ENCODE results near the gene CEACAM8. TPM values are rescaled to one million over a fixed set of nuclear protein-coding genes. Genes with fewer than 3 reads are reported as not detected.

The CEACAM8 gene
- total RNA-seq, 1 experiment from 2014 or later, result not detected

Other genes starting within 250 kb of the CEACAM8 start
- gene CNFN, start 204.6 kb downstream of the CEACAM8 start, total RNA-seq (2014; rRNA removed; shearing (Covaris generic)), result 0.77 TPM in 1 of 2 replicates, not detected in the other
- gene LIPE, start 167.5 kb downstream of the CEACAM8 start, total RNA-seq (2014; rRNA removed; shearing (Covaris generic)), result not detected in 2 replicates
- 0.34 TPM in 1 of 2 replicates, not detected in the other for gene CXCL17, start 152.0 kb downstream of the CEACAM8 start, total RNA-seq (2014; rRNA removed; shearing (Covaris generic))
- 31.2 and 38.8 TPM in 2 replicates for gene CEACAM1, start 66.4 kb downstream of the CEACAM8 start, total RNA-seq (2014; rRNA removed; shearing (Covaris generic))
- gene PSG3, start 145.6 kb upstream of the CEACAM8 start, total RNA-seq (2014; rRNA removed; shearing (Covaris generic)), result not detected in 2 replicates
- 0.21 TPM in 1 of 2 replicates, not detected in the other for gene PSG8, start 170.8 kb upstream of the CEACAM8 start, total RNA-seq (2014; rRNA removed; shearing (Covaris generic))